Measurements from ENCODE around the gene C2CD2. TPM values are rescaled to one million over a fixed set of nuclear protein-coding genes. Genes with fewer than 3 reads are reported as not detected.

Gene C2CD2
- total RNA-seq: 10.5 and 16.0 TPM in 2 replicates

GRCh38 chr21:41953831-41954653 lies at the start of gene C2CD2:
C2CD2 (minus strand) TSS chr21:41954018; CDS start chr21:41953648, 370 bp downstream.

DNA sequence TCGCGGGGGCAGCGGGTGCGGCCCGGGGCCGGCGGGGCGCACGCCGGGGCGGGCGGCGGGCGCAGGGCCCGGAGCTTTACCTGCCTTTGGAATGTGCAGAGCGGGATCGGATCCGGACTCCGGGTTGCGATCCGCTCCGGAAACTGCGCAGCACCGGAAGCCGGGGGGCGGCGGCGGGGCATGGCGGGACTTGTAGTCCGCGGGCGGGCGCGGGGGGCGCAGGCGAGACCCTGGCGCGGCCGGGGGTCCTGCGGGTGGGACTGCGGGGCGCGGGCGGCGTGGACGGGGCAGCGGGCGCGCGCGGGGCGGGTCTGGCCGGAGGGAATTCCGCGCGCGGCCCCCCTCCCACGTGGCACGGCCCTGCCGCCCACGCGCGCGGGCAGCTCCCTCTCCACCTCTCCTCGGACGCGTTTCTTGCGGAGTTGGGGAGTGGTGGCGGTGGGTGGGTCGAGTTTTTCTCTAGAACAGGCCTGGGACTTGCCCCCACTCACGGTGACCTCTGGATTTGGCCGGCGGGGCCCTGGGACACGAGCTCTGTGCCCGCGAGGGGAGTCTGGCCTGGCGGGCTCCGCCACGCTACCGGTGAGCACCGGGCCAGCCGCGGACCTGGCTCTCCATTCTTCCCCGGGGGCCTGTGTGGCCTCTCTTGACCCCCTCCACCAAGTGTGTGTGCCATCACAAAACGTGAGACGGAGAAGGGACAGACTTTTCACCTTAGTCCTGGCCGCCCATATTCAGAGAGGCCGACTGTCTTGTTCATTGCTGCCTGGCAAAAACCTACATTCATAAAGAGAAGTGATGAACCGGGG lies 74.4 kb downstream of the C2CD2 start, which contains the start of gene PRDM15:
Gene PRDM15, minus strand, starts transcription at position 155 of the 809 bp plus-strand sequence. CDS start 18,981 bp downstream, outside the sequence.

Other genes starting within 250 kb of the C2CD2 start
- gene RIPK4, start 187.0 kb downstream of the C2CD2 start, total RNA-seq: 5.1 and 12.3 TPM in 2 replicates
- gene PRDM15, start 74.7 kb downstream of the C2CD2 start, total RNA-seq: 2.3 and 3.2 TPM in 2 replicates
- gene ZBTB21, start 56.3 kb upstream of the C2CD2 start, total RNA-seq: 4.0 and 5.3 TPM in 2 replicates
- not detected in 2 replicates for gene UMODL1, start 117.3 kb upstream of the C2CD2 start, total RNA-seq